ENCODE data around the gene NOX5.
"Not testable (repeated sequence)": the region's sequence is repeated elsewhere in the genome, so short reads cannot be mapped to it uniquely, and the experiment has no call there.

Gene NOX5

GRCh38 chr15:68972201-68973065 is 42.1 kb upstream of the NOX5 start:
- no peak overlapping the region for H2AFZ ChIP-seq (ENCODE audit: low read depth, low read length)
- no peak overlapping the region for H3K9ac ChIP-seq (ENCODE audit: low read length)
- H3K4me3 ChIP-seq (ENCODE audit: insufficient read depth in 1 of 2, low read depth in 1 of 2, low read length in 2 of 2): no peak overlapping the region
- no peak overlapping the region for H2BK5ac ChIP-seq (ENCODE audit: low read depth, low read length, poor library complexity, severe bottlenecking)
- no peak overlapping the region for H3K4ac ChIP-seq (ENCODE audit: low read depth in 1 of 2, low read length in 2 of 2)
- no peak overlapping the region for H2BK120ac ChIP-seq (ENCODE audit: low read depth, low read length)
- peaks cover 3 to 6% of the 10 kb centered on the region in 2 experiments for H3K27me3 ChIP-seq (ENCODE audit: control insufficient read depth in 1 of 2, insufficient read depth in 1 of 2, low read length in 2 of 2)
- no peak overlapping the region for H3K23ac ChIP-seq (ENCODE audit: low read length in 2 of 2)
- H3K4me2 ChIP-seq (ENCODE audit: low read length, poor library complexity, severe bottlenecking): no peak overlapping the region
- no peak overlapping the region for H4K8ac ChIP-seq (ENCODE audit: low read length)
- DNase-seq: no peak
- no peak overlapping the region for H3K14ac ChIP-seq (ENCODE audit: low read length in 2 of 2)
- no peak overlapping the region for H2BK12ac ChIP-seq (ENCODE audit: low read length in 2 of 2)
- H2BK15ac ChIP-seq (ENCODE audit: low read depth, poor library complexity, severe bottlenecking): no peak overlapping the region
- no peaks in the 10 kb centered on the region for H3K4me1 ChIP-seq (ENCODE audit: control insufficient read depth, insufficient read depth, low read depth, low read length)
- H3K18ac ChIP-seq (ENCODE audit: low read depth in 1 of 2, low read length in 2 of 2): no peak overlapping the region
- no peak overlapping the region for H2AK5ac ChIP-seq (ENCODE audit: low read length, severe bottlenecking)
- H3K79me1 ChIP-seq (replicated peaks; ENCODE audit: low read length, poor library complexity, severe bottlenecking): no peaks in the 10 kb centered on the region
- no peak overlapping the region for H3K27ac ChIP-seq (ENCODE audit: low read length, poor library complexity, severe bottlenecking)
- H3K36me3 ChIP-seq (ENCODE audit: control insufficient read depth in 1 of 2, insufficient read depth in 2 of 2, low read depth in 1 of 2, low read length in 2 of 2): no peaks in the 10 kb centered on the region
- 59% methylated on average over 4 of the region's 4 CpGs for WGBS
- peaks cover 39% of the 10 kb centered on the region for H3K9me3 ChIP-seq (ENCODE audit: control insufficient read depth, low read length)
- H4K91ac ChIP-seq (ENCODE audit: low read length): no peak overlapping the region

GRCh38 chr15:68975651-68976160 is 38.8 kb upstream of the NOX5 start:
- H3K79me1 ChIP-seq (replicated peaks; ENCODE audit: low read length, poor library complexity, severe bottlenecking): not testable (repeated sequence)

DNA sequence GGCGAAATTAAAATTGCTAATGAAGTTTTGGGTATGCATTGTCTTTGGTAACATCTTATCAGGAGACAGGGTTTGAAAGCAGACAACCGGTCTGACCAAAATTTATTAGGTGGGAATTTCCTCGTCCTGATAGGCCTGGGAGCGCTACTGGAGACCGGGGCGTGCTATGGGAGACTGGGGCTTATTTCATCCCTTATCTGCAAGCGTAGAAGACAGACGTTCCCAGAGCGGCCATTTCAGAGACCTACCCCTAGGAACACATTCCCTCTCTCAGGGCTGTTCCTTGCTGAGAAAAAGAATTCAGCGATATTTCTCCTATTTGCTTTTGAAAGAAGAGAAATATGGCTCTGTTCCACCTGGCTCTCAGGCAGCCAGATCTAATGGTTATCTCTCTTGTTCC is 37.1 kb upstream of the NOX5 start:
- H2BK15ac ChIP-seq (ENCODE audit: low read depth, poor library complexity, severe bottlenecking); H2BK12ac ChIP-seq (ENCODE audit: low read length in 2 of 2); H3K9ac ChIP-seq (ENCODE audit: low read length); H3K79me1 ChIP-seq (replicated peaks; ENCODE audit: low read length, poor library complexity, severe bottlenecking); H3K23ac ChIP-seq (ENCODE audit: low read length in 2 of 2); H2AK5ac ChIP-seq (ENCODE audit: low read length, severe bottlenecking); H4K91ac ChIP-seq (ENCODE audit: low read length); H3K4me2 ChIP-seq (ENCODE audit: low read length, poor library complexity, severe bottlenecking); H2BK120ac ChIP-seq (ENCODE audit: low read depth, low read length); H3K4ac ChIP-seq (ENCODE audit: low read depth in 1 of 2, low read length in 2 of 2); H3K36me3 ChIP-seq (ENCODE audit: control insufficient read depth in 1 of 2, insufficient read depth in 2 of 2, low read depth in 1 of 2, low read length in 2 of 2); H2BK5ac ChIP-seq (ENCODE audit: low read depth, low read length, poor library complexity, severe bottlenecking); H3K4me3 ChIP-seq (ENCODE audit: insufficient read depth in 1 of 2, low read depth in 1 of 2, low read length in 2 of 2); H2AFZ ChIP-seq (ENCODE audit: low read depth, low read length); H3K4me1 ChIP-seq (ENCODE audit: control insufficient read depth, insufficient read depth, low read depth, low read length); H3K18ac ChIP-seq (ENCODE audit: low read depth in 1 of 2, low read length in 2 of 2); H3K14ac ChIP-seq (ENCODE audit: low read length in 2 of 2); DNase-seq; H3K27ac ChIP-seq (ENCODE audit: low read length, poor library complexity, severe bottlenecking); H4K8ac ChIP-seq (ENCODE audit: low read length): not testable (repeated sequence)
- H3K27me3 ChIP-seq (ENCODE audit: control insufficient read depth in 1 of 2, insufficient read depth in 1 of 2, low read length in 2 of 2): peaks cover 14 to 27% of the 10 kb centered on the region in 2 experiments
- H3K9me3 ChIP-seq (ENCODE audit: control insufficient read depth, low read length): peaks cover 16% of the 10 kb centered on the region
- 88% methylated on average over 10 of the region's 10 CpGs for WGBS

More at GRCh38 chr15:68975651-68976160, 38.8 kb upstream of the NOX5 start:
- H3K36me3 ChIP-seq (ENCODE audit: control insufficient read depth in 1 of 2, insufficient read depth in 2 of 2, low read depth in 1 of 2, low read length in 2 of 2); H2AK5ac ChIP-seq (ENCODE audit: low read length, severe bottlenecking); H3K4me3 ChIP-seq (ENCODE audit: insufficient read depth in 1 of 2, low read depth in 1 of 2, low read length in 2 of 2); H3K14ac ChIP-seq (ENCODE audit: low read length in 2 of 2); H2BK12ac ChIP-seq (ENCODE audit: low read length in 2 of 2); H3K18ac ChIP-seq (ENCODE audit: low read depth in 1 of 2, low read length in 2 of 2); H2BK5ac ChIP-seq (ENCODE audit: low read depth, low read length, poor library complexity, severe bottlenecking); H3K4ac ChIP-seq (ENCODE audit: low read depth in 1 of 2, low read length in 2 of 2); DNase-seq; H3K4me1 ChIP-seq (ENCODE audit: control insufficient read depth, insufficient read depth, low read depth, low read length); H2AFZ ChIP-seq (ENCODE audit: low read depth, low read length); H3K4me2 ChIP-seq (ENCODE audit: low read length, poor library complexity, severe bottlenecking); H3K27ac ChIP-seq (ENCODE audit: low read length, poor library complexity, severe bottlenecking); H4K91ac ChIP-seq (ENCODE audit: low read length); H2BK15ac ChIP-seq (ENCODE audit: low read depth, poor library complexity, severe bottlenecking); H3K9ac ChIP-seq (ENCODE audit: low read length); H2BK120ac ChIP-seq (ENCODE audit: low read depth, low read length); H3K23ac ChIP-seq (ENCODE audit: low read length in 2 of 2): not testable (repeated sequence)
- Histone ChIP-seq H3K27me3 (ENCODE audit: control insufficient read depth in 1 of 2, insufficient read depth in 1 of 2, low read length in 2 of 2) (peaks cover 16 to 18% of the 10 kb centered on the region in 2 experiments), H3K9me3 (ENCODE audit: control insufficient read depth, low read length) (peaks cover 16% of the 10 kb centered on the region), H4K8ac (ENCODE audit: low read length) (peak overlapping the region; percentile 5)
- 94% methylated on average over 24 of the region's 26 CpGs for WGBS

DNA sequence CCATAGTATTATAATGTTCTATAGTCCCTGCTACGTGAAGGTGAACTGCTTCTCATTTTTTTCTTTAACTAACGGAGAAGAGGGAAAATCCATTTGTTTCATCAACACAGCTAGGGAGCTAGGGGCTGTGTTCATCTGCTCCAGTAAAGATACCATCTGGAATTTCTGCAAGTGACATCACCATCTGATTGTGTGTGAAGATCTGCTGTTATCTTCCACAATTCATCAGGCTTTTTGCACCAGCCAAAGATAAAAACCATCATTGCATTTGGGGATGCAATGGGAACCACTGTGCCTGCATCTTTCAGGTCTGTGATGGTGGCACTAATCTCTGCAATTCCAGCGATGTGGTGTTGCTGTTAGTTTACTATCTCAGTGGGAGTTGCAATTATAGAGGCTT is 35.5 kb upstream of the NOX5 start:
- Histone ChIP-seq H3K79me1 (replicated peaks; ENCODE audit: low read length, poor library complexity, severe bottlenecking) (no peaks in the 10 kb centered on the region), H4K8ac (ENCODE audit: low read length) (no peak overlapping the region), H3K23ac (ENCODE audit: low read length in 2 of 2) (no peak overlapping the region), H4K91ac (ENCODE audit: low read length) (no peak overlapping the region), H3K4me3 (ENCODE audit: insufficient read depth in 1 of 2, low read depth in 1 of 2, low read length in 2 of 2) (no peak overlapping the region), H2AFZ (ENCODE audit: low read depth, low read length) (no peak overlapping the region), H3K4me2 (ENCODE audit: low read length, poor library complexity, severe bottlenecking) (no peak overlapping the region), H2AK5ac (ENCODE audit: low read length, severe bottlenecking) (no peak overlapping the region), H3K14ac (ENCODE audit: low read length in 2 of 2) (no peak overlapping the region), H2BK15ac (ENCODE audit: low read depth, poor library complexity, severe bottlenecking) (no peak overlapping the region), H3K9me3 (ENCODE audit: control insufficient read depth, low read length) (peaks cover 16% of the 10 kb centered on the region), H2BK120ac (ENCODE audit: low read depth, low read length) (no peak overlapping the region), H2BK5ac (ENCODE audit: low read depth, low read length, poor library complexity, severe bottlenecking) (no peak overlapping the region), H3K27ac (ENCODE audit: low read length, poor library complexity, severe bottlenecking) (no peak overlapping the region), H3K36me3 (ENCODE audit: control insufficient read depth in 1 of 2, insufficient read depth in 2 of 2, low read depth in 1 of 2, low read length in 2 of 2) (no peaks in the 10 kb centered on the region), H3K18ac (ENCODE audit: low read depth in 1 of 2, low read length in 2 of 2) (no peak overlapping the region), H2BK12ac (ENCODE audit: low read length in 2 of 2) (no peak overlapping the region), H3K4ac (ENCODE audit: low read depth in 1 of 2, low read length in 2 of 2) (no peak overlapping the region), H3K9ac (ENCODE audit: low read length) (no peak overlapping the region), H3K4me1 (ENCODE audit: control insufficient read depth, insufficient read depth, low read depth, low read length) (peaks cover 3% of the 10 kb centered on the region), H3K27me3 (ENCODE audit: control insufficient read depth in 1 of 2, insufficient read depth in 1 of 2, low read length in 2 of 2) (peaks cover 12 to 34% of the 10 kb centered on the region in 2 experiments)
- DNase-seq: no peak
- WGBS: 57% methylated on average over 2 of the region's 3 CpGs

Data from mesenchymal stem cell (in vitro differentiated cells and primary cell).